Stimulated activated CD4-positive, alpha-beta T cell treated with anti-CD3 and anti-CD28 coated beads, Interleukin-4, amount 100 ng/mL, for 4 hours (primary cell): Measurements from ENCODE around the gene NUDT15.
"Not testable (repeated sequence)": the region's sequence is repeated elsewhere in the genome, so short reads cannot be mapped to it uniquely, and the experiment has no call there.

Experiments used
- DNase-seq, 2 experiments: peaks; one replicate each; pipeline ENCODE4 v3.0.0-alpha.2; 2020

Gene NUDT15

DNA sequence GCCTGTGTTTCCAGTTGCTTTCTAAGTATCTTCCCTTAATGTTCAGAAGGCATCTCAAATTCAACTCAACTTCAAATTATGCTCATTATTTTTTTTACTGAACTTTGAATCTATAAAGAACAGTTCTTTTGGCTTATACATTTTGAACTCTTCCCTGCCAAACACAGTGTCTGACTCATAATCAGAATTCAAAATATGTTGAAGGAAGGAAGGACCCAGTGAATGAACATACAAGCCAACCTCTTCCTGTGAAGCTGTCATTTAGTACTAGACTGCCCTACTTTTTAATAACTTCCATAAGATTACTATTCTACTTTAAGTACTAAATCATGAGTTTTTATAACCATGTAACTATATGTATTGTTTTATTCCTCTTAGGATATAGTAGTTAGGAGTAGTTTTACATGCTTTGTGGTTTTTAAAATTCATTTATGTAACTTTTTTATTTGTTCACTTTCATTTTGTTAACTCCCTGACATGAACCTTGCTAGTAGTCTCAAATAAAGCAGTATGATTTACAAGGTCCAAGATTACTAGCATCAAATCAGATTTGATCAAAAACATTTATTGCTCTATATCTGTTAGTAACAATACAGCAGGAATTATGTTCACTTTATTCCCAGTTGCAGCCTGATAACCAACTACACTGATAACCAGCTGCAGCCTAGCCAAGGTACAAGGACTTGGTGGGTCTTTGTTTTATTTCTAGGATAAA lies 6.4 kb downstream of the NUDT15 start:
- no peak for DNase-seq

DNA sequence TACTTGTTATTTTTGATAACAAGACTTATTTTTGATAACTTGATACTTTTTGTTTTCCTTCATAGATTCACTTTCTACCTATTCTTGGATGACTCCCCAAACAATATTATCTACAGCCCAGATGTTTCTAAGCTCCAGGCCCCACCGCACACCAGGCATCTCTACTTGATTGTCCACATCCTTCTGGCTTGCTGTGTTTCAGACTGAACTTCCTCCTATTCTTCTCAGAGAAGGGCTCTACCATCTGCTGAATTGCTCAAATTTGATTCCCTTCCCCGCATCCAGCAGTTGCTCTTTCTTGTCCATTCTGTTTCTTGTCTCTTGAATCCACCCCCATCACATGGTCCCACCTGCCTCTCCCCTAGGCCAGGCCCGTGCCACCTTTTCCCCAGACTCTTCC lies 13.0 kb downstream of the NUDT15 start:
- DNase-seq, result no peak

DNA sequence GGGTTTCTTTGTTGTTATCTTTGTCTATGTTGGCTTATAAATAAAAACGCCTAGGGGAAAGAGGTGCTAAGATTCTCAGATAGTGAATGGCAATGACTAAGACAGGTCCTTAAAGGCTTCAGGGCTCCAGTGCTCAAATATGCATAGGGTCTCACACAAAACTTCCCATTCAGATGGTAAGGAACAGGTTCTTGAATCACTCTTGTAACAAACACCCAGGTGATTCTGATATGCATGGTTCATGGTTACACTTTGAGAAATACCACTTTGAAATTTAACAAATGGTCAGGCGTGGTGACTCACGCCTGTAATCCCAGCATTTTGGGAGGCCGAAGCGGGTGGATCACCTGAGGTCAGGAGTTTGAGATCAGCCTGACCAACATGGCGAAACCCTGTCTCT lies 17.1 kb downstream of the NUDT15 start:
- DNase-seq, result no peak

DNA sequence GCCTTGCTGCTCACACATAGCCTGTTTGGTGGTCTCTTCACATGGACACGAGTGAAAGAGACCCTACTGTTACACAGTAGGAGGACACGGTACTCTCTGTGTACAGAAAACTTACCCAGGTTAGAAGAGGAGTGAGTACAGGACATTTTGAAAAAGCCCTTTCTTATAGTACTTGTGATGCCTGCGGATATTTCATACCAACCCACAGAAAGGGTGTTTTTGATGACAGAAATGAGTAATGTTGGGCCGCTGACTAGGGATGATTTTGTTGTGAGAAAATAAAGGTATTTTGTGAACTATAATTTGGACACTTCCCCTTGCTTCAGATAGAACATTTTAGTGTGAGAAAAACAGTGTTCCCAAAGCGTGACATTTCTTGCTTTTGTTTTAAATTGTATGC lies 18.2 kb downstream of the NUDT15 start:
- no peak for DNase-seq

DNA sequence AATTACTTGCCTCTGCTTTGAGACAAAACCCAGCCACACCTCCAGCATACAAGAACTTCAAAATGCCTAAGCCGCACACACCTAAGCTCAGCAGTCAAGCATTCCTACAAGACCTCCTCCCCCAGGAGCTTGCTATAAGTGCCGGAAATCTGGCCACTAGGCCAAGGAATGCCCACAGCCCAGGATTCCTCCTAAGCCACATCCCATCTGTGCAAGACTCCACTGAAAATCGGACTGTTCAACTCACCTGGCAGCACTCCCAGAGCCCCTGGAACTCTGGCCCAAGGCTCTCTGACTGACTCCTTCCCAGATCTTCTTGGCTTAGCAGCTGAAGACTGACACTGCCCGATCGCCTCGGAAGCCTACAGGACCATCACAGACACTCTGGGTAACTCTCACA lies 21.0 kb downstream of the NUDT15 start:
- not testable (repeated sequence) for DNase-seq

DNA sequence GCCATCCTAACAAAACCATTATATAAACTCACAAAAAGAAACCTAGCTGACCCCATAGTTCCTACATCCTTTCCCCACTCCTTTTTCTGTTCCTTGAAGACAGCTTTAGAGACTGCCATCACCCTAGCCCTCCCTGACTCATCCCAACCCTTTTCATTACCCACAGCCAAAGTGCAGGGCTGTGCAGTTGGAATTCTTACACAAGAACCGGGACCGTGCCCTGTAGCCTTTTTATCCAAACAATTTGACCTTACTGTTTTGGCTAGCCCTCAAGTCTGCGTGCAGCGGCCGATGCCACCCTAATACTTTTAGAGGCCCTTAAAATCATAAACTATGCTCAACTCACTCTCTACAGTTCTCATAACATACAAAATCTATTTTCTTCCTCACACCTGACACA lies 22.4 kb downstream of the NUDT15 start:
- not testable (repeated sequence) for DNase-seq

DNA sequence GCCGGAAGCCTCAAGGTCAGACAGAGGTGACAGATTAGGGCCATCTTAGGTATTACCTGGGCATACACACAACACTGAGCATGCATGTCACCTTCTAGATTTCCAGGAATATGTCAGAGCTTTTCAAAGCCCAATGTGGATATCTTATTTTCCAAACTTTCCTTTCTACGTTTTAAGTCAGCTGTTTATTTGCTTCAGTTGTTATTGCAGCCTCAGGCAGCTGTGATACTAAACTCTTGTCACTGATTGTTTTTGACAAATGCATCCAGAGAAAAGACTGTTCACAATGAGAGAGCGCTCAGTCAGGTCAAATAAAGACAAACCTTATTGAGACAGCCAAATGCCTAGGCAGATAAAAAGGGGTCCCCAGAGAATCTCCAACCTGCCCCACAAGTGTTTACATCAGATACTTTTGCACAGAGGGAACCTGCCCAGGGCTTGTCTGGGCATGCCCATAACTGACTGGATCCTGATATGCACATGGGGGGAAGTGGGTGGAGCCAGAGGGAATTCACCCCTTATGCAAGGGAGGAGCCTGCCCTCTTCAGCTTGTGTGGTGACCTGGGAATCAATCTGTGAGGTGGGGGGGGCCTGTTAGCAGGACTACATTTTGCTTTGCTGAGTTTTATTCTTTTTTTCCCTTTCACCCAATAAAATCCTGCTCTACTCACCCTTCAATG lies 28.9 kb downstream of the NUDT15 start:
- DNase-seq, result no peak

DNA sequence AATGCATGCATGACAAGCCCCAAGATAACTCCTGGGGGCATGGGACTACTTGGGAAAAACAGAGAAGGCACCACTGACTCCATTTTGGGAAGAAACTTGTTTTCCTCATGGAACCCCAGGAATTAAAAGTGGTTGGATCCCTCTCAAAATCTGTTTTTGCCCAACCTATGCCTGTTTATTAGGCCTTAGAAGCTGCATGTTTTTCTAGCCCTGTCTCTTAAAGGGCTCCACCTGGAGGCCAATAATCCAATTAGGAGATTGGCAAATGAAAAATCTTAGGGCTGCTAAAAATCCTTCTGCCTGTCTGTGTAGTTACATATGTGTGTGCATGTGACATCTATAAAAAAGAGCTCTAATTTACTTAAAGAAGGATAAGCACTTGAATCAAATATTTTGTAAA lies 30.5 kb downstream of the NUDT15 start:
- no peak for DNase-seq

DNA sequence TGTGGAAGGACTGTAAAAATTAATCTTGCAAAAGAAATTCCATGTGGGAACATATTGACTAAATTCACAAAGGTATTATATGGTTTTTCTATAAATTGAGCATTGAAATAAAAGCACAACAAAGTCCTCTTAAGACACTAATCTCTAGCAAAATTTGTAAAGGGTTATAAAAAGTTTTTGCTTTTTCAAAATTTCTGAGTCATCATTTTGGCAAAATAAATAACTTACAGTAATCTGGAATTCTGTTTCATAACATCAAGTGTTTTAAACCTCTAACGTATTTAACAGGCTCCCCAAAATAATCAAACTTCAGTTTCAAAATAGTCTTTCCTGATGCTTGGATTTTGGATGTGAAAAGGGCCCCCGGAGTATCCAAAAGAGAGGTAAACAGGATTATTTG lies 31.4 kb downstream of the NUDT15 start:
- DNase-seq, result no peak

DNA sequence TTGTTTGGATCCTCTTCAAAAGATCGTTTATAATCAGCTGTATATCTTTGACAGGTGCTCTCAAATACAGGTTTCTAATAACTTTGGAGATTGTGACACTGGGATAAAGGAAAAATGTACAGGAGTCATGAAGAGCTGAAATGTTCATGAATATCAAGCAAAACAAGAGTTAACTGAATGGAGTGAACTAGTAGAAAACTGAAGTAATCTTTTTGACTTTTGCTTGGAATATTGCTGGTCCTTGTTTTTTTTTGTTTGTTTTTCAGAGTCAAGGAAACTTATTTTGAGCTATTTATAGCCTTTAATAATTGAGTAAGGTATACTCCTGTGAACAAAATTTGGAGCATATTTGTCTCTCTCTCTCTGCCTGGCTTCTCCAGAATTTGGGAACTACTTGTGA lies 32.0 kb downstream of the NUDT15 start:
- no peak for DNase-seq

DNA sequence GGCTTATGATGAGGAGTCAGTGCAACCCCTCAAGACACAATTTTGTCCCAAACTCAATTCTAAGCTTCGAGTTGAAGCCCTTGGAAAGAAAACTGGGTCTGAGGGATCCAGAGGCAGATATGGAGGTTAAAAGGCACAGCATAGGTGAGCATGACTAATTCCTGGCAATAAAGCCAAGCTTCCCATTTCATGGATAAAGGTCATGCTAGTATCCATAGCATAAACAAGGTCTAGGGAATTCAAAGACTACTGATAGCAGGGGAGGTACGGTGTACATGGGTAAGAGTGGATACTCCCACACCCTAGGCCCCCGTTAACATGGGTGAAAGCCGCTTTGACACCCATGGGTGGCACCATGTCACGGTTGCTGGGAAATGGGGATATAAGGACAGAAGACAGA lies 33.4 kb downstream of the NUDT15 start:
- DNase-seq, result no peak

DNA sequence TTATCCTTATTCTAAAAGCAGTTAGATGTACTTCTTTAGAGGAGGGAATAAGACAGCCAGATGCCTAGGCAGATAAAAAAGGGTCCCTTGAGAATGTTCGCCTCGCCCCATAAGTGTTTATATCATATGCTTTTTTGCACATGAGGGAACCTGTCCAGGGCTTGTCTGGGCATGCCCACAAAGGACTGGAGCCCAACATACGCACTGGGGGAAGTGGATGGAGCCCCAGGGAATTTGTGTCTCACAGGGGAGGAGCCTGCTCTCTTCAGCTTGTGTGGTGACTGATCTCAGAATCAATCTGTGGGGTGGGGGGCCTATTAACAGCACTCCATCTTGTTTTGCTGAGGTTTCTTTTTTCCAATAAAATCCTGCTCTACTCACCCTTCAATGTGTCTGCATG lies 34.8 kb downstream of the NUDT15 start:
- no peak for DNase-seq

DNA sequence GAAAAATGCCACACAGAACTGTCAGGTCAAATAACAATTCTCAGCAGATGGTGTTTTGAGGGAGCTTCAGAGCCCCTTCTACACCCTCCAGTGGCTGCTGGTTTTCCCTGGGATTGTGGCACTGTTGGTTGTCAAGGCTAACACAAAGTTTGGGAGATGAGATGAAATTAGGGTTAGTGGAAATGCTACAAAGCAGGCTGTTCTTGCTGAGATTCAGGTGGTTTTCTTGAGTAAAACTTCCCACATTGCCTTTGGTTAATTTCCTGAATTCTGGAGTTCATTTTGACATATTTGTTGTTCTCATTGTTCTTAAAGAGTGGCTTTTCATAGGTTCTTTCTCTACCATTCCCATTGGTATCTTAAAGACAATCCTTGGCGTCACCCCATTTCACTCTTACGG lies 35.3 kb downstream of the NUDT15 start:
- no peak for DNase-seq

DNA sequence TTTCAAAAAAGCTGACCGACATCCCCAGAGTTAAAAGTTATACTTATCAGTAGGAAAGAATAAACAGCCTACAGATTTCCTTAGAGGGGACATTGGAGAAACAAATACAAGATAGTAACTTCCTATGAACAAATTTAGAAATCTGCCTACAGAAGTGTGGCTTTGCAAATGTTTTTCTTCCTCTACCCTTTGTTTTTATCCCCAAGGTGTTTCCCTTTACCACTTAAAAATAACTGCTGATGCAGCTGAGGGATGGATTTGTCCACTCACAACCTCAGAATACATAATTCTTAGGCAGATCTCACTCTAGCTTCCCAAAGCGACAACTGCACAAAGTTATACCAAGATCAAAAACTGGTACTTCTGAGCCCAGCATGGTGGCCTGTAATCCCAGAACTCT lies 36.5 kb downstream of the NUDT15 start:
- no peak for DNase-seq

DNA sequence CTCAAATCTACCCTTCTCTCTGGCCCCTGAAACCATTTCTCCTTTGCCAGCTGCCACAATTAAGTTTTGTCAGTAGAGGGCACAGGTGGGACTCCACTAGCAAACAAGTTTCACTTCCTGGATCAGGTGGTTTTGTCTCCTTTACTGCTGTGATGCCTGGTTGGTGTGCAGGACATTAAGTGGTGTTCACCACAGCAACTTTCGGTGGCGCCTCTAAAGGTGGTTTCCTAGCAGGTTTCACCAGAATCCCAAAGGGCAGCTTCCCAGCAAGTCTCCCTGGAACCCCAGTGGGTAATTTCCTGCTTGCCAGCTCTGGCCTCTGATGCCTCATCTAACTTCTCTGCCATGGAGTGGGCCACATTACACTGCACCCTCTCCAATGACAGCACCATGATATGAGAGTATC lies 40.7 kb downstream of the NUDT15 start:
- no peak for DNase-seq

DNA sequence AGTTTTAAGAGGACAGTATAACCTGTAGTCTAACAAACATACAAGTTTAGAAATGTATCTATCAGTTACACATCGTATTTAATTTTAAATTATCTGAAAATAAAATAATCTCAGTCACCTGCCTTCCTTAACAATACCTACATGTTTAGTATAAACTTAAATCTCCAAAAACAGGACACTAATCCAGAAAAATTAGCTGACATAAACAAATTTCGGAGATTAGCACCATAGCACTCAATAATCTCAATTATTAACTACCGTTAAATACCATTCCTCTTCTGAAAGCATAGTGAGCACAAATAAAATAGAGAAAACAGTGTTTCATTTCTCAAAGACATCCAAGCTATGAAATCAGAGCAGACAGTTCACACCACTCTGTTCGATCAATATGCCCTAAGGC lies 44.2 kb downstream of the NUDT15 start:
- DNase-seq, result no peak

DNA sequence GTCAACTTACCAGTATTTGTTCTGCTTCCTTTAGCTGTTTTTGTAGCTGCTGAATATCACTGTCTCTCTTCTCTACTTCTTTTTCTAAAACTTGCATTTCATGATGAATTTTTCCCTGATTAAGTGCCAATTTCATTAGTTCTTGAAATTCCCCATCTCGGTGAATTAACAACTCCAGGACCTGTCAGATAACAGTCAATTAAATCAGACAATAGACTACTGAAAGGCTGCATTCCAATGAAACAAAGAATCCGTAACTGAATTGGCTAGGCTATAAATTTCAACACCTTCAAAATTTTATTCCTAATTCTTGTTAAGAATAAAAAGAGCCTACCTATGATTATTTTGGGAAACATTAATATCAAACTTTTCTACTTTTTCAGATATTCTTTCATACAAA lies 48.7 kb downstream of the NUDT15 start:
- DNase-seq, result no peak

DNA sequence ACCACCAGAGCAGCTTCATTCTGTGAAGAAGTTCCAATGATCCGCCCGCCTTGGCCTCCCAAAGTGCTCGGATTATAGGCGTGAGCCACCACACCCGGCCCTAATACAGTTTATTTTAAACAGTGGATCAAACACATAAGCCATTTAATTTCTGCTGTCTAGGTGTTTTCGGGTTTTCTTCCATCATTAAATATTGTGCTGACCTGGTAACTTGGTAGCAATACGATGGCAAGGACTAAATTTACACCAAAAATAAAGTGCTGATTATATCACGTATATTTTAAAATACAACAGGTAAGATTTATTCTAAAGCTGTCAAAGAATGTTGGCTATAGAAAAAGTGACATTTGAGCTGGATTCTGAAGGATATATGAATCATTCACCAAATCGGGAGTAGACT lies 56.1 kb downstream of the NUDT15 start:
- no peak for DNase-seq

DNA sequence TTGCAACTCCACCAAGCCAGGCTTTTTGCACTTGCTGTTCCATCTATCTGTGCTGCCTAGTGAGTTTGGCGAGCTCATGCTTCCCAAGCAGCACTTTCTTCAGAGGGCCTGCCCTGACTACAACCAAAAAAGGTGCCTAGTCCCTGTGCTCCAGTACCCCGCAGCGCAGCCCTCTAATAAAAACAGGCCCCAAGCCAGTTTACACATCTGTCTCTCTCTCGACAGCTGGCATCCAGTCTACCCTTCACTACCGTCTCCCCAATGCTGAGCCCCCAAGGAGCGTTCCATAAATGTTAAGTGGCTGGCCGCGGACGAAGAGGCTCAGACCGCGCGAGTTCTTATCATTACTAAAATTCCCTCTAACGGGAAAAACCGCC lies 56.9 kb downstream of the NUDT15 start:
- no peak for DNase-seq

DNA sequence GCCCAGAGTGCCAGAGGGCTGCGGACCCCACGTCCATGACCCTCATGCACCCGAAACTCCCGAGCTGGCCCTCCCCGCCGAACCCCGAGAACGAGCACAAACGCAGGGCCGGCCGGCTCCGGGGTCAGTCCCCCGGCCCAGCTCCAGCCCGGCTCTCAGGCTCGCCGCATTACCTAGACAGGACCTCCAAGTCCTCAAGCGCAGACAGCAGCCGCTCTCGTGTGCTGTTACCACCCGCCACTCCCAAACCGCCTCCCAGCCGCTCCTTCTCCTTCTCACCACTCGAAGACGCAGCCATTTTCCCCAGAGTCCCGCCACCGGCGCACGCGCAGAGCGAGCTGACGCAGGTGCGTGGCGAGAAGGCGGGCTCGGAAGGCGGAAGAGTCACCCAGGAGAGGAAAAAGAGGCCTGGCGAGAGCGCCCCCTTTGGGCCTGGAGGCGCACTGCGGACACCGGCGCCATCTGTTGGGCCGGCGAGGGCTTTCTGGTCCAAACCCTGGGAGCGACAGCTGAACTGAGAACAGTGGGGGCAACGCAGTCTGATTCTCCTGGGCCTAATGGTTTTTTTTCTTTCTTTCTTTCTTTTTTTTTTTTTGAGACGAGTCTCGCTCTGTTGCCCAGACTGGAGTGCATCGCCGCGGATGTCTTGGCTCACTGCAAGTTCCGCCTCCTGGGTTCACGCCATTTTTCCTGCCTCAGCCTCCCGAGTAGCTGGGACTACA lies 57.4 kb downstream of the NUDT15 start, which contains the start of gene MED4:
Gene MED4, minus strand, starts transcription at position 324 of the 722 bp plus-strand sequence. Its CDS starts 26 bp downstream, at position 298.
- DNase-seq, result peak; percentile 94 to 96

DNA sequence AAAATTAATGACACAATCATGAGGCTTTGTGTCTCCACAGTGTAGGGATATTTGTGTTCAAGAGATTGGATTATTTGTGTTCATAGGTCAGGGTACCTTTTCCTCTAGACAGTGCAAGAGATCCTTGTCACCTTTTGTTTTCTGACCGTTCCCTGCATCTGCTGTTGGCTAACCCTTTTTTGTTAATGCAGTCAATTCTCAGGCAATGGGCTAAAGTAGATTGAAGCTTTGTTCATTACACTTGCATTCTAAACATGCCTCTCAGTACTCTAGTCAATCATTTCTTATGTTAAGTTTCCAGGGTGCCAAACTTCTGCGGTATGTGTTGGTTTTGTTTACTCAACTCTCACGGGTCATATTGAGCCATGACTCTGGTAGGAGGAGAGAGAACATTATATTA lies 59.1 kb downstream of the NUDT15 start:
- DNase-seq, result no peak
